ENCODE data around the gene MSH5. TPM values are rescaled to one million over a fixed set of nuclear protein-coding genes. Genes with fewer than 3 reads are reported as not detected.

The MSH5 gene
- total RNA-seq, 1 experiment from 2014 or later = 22.4 TPM

DNA sequence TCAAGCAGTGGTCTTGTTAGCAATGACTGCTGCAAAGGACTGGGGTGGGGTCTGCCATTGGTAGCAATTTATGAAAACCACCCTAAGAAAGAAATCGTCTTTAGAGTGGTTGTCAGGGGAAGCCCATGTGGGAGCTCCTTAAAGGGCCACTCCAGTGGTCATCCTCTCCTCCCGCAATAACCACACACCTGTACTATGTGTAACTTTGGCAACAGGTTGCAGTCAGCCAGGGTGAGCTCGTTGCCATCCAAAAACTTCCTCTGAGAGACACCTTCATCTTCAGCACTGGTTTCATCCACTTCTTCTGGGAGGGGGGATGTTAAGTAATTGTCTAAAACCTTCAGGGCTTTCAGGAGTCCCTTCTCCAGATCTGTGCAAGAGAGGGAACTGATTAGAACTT lies 7.8 kb upstream of the MSH5 start:
- no peak for DNase-seq
- H2BK15ac ChIP-seq (ENCODE audit: low read depth, low read length) = no peak overlapping the region
- H3K23me2 ChIP-seq (ENCODE audit: insufficient read length, low read depth, low read length, poor library complexity, severe bottlenecking) = peaks cover 30% of the 10 kb centered on the region
- H3K27me3 Mint-ChIP-seq (ENCODE audit: low read depth) = no peaks in the 10 kb centered on the region
- no peaks in the 10 kb centered on the region for H3K79me1 ChIP-seq (ENCODE audit: insufficient read depth, low read depth, low read length, poor library complexity, severe bottlenecking)
- H2BK12ac ChIP-seq (ENCODE audit: insufficient read length, low read depth, low read length) = no peak overlapping the region
- H3K18ac ChIP-seq (ENCODE audit: insufficient read length, low read depth, low read length) = no peak overlapping the region
- no peak overlapping the region for H3K14ac ChIP-seq (ENCODE audit: insufficient read depth, low read length)
- peaks cover 6% of the 10 kb centered on the region; the same call in 1 of the 2 replicates for H3K79me2 ChIP-seq (ENCODE audit: insufficient read depth, low read length)
- H3K4me2 ChIP-seq (ENCODE audit: insufficient read depth, insufficient read length, low read length) = no peak overlapping the region
- H4K91ac ChIP-seq (ENCODE audit: insufficient read length, low read depth, low read length) = no peak overlapping the region
- no peaks in the 10 kb centered on the region for H3K27me3 ChIP-seq (ENCODE audit: insufficient read depth, low read length)
- H4K8ac ChIP-seq (replicated peaks; ENCODE audit: insufficient read length, low read depth, low read length) = no peak overlapping the region
- H3K36me3 Mint-ChIP-seq (ENCODE audit: insufficient read depth in 1 of 3, low read depth in 3 of 3) = peaks cover 40 to 60% (median 53%) of the 10 kb centered on the region in 3 experiments
- peaks cover 8% of the 10 kb centered on the region for H3K4me1 ChIP-seq (ENCODE audit: insufficient read depth, low read length)
- no peaks in the 10 kb centered on the region for H3K9me3 ChIP-seq (ENCODE audit: control insufficient read depth, low read depth, low read length)
- no CpG with 5 or more reads among the region's 3 CpGs for WGBS (ENCODE audit: extremely low coverage, insufficient read length, low lambda C conversion rate)
- no peak overlapping the region for H3K56ac ChIP-seq (ENCODE audit: insufficient read length, low read depth, low read length)
- H2AK5ac ChIP-seq (ENCODE audit: insufficient read length, low read length) = no peak overlapping the region
- H4K5ac ChIP-seq (ENCODE audit: insufficient read length, low read depth, low read length) = no peak overlapping the region
- H2BK5ac ChIP-seq (ENCODE audit: insufficient read length, low read length) = no peak overlapping the region
- H3K27ac Mint-ChIP-seq = no peak overlapping the region
- peaks cover 35 to 38% of the 10 kb centered on the region in 2 experiments for H3K4me1 Mint-ChIP-seq
- no peak overlapping the region for H2BK20ac ChIP-seq (ENCODE audit: low read depth, low read length, poor library complexity, severe bottlenecking)
- no peak overlapping the region for H3K23ac ChIP-seq (ENCODE audit: insufficient read length, low read depth, low read length)
- H4K20me1 ChIP-seq (ENCODE audit: control insufficient read depth, insufficient read depth, insufficient read length) = no peaks in the 10 kb centered on the region
- no peak overlapping the region for H3K4ac ChIP-seq (ENCODE audit: low read depth, low read length)
- no peak overlapping the region for H3T11ph ChIP-seq (ENCODE audit: low read length)
- TF ChIP-seq, protein P1, sequence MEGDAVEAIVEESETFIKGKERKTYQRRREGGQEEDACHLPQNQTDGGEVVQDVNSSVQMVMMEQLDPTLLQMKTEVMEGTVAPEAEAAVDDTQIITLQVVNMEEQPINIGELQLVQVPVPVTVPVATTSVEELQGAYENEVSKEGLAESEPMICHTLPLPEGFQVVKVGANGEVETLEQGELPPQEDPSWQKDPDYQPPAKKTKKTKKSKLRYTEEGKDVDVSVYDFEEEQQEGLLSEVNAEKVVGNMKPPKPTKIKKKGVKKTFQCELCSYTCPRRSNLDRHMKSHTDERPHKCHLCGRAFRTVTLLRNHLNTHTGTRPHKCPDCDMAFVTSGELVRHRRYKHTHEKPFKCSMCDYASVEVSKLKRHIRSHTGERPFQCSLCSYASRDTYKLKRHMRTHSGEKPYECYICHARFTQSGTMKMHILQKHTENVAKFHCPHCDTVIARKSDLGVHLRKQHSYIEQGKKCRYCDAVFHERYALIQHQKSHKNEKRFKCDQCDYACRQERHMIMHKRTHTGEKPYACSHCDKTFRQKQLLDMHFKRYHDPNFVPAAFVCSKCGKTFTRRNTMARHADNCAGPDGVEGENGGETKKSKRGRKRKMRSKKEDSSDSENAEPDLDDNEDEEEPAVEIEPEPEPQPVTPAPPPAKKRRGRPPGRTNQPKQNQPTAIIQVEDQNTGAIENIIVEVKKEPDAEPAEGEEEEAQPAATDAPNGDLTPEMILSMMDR (conservative IDR thresholded peaks at IDR 0.05) = no peak
- no peak overlapping the region; a peak in 1 of 5 replicates for H3K4me3 Mint-ChIP-seq
- no peak overlapping the region for H3K27ac ChIP-seq (ENCODE audit: insufficient read length, low read depth, low read length)
- no peaks in the 10 kb centered on the region; a peak in 2 of 5 replicates for H3K9me3 Mint-ChIP-seq
- H3K9ac ChIP-seq (ENCODE audit: extremely low read depth, insufficient read length, low read length) = no peak overlapping the region
- H2BK120ac ChIP-seq (ENCODE audit: low read depth, low read length, poor library complexity, severe bottlenecking) = no peak overlapping the region
- no peak overlapping the region for H2AFZ ChIP-seq (ENCODE audit: low read length)
